Hepatocyte (in vitro differentiated cells): ENCODE data around the gene SLC23A2. TPM values are rescaled to one million over a fixed set of nuclear protein-coding genes. Genes with fewer than 3 reads are reported as not detected.

Experiments used
- DNase-seq: peaks from one replicate; pipeline ENCODE4 v3.0.0-alpha.2; 2016; ENCODE audit warnings: low spot score
- H2AFZ ChIP-seq: fragments of 200-600 bp; sonication (generic); 2 replicates; pipeline ENCODE4 v1.6.0; 2016; ENCODE audit warnings: antibody characterized with exemption, mild to moderate bottlenecking
- H3K27ac ChIP-seq: fragments of 200-600 bp; sonication (generic); 2 replicates; pipeline ENCODE4 v1.5.1; 2016; ENCODE audit warnings: mild to moderate bottlenecking
- H3K27me3 ChIP-seq: fragments of 200-600 bp; sonication (generic); 2 replicates; pipeline ENCODE4 v1.6.1; 2016
- H3K36me3 ChIP-seq: fragments of 200-600 bp; sonication (generic); replicated peaks from 2 replicates; pipeline ENCODE4 v1.5.1; 2016; ENCODE audit warnings: low read depth; ENCODE audit not compliant: insufficient read depth
- H3K4me1 ChIP-seq: fragments of 200-600 bp; sonication (generic); 2 replicates; pipeline ENCODE4 v1.5.1; 2016; ENCODE audit warnings: mild to moderate bottlenecking, moderate library complexity; ENCODE audit not compliant: insufficient read depth
- H3K4me2 ChIP-seq: fragments of 200-600 bp; sonication (generic); 2 replicates; pipeline ENCODE4 v1.6.0; 2016
- H3K4me3 ChIP-seq: fragments of 200-600 bp; sonication (generic); 2 replicates; pipeline ENCODE4 v1.5.1; 2016; ENCODE audit warnings: mild to moderate bottlenecking
- H3K79me2 ChIP-seq: fragments of 200-600 bp; sonication (generic); 2 replicates; pipeline ENCODE4 v1.6.0; 2017; ENCODE audit warnings: mild to moderate bottlenecking
- H3K9me2 ChIP-seq: fragments of 200-600 bp; sonication (generic); replicated peaks from 2 replicates; pipeline ENCODE4 v1.6.0; 2017; ENCODE audit warnings: mild to moderate bottlenecking; ENCODE audit not compliant: insufficient read depth
- H3K9me3 ChIP-seq: fragments of 200-600 bp; sonication (generic); 2 replicates; pipeline ENCODE4 v1.5.1; 2016; ENCODE audit warnings: low read depth, mild to moderate bottlenecking
- H4K20me1 ChIP-seq: fragments of 200-600 bp; sonication (generic); 2 replicates; pipeline ENCODE4 v1.6.0; 2016; ENCODE audit warnings: mild to moderate bottlenecking; ENCODE audit not compliant: insufficient read depth, poor library complexity, severe bottlenecking
- CTCF ChIP-seq: fragments of 200-600 bp; sonication (generic); IDR thresholded peaks from 2 replicates; pipeline ENCODE4 v1.5.1; 2016; ENCODE audit warnings: antibody characterized with exemption, mild to moderate bottlenecking; ENCODE audit not compliant: poor library complexity
- EZH2 ChIP-seq: fragments of 200-600 bp; sonication (generic); IDR thresholded peaks from 2 replicates; pipeline ENCODE4 v1.6.1; 2016; ENCODE audit warnings: antibody characterized with exemption, mild to moderate bottlenecking, borderline replicate concordance
- EZH2phosphoT487 ChIP-seq: fragments of 200-600 bp; sonication (generic); IDR thresholded peaks from one replicate; pipeline ENCODE4 v1.6.1; 2018; ENCODE audit warnings: antibody characterized with exemption, mild to moderate bottlenecking, low read depth, moderate library complexity; ENCODE audit not compliant: unreplicated experiment, severe bottlenecking
- WGBS: methylation state at CpG from one replicate; pipeline ENCODE4 v1.1.6; 2016; ENCODE audit warnings: low lambda C conversion rate; ENCODE audit errors: missing lambda C conversion rate; 5-methylcytosine and 5-hydroxymethylcytosine counted together
- polyA plus RNA-seq: library from polyadenylated mRNA; unstranded; fragments of >200 nt; fragmentation: Nextera tagmentation; extraction: Ambion mirVana; gene quantifications from 2 replicates; pipeline ENCODE4 v1.2.1, GENCODE V29; 2016
- total RNA-seq: library from RNA; depleted of rRNA; stranded (reverse); fragments of >200 nt; gene quantifications from 2 replicates; pipeline ENCODE4 v1.2.3, GENCODE V29; 2014

The SLC23A2 gene
- total and polyA plus RNA-seq, 2 experiments from 2014 or later = 8.2 to 13.3 TPM

GRCh38 chr20:4812641-4813075 is 188.7 kb downstream of the SLC23A2 start:
- H3K27ac ChIP-seq = no peak overlapping the region
- no peaks in the 10 kb centered on the region for H3K4me1 ChIP-seq
- DNase-seq = no peak
- H3K4me2 ChIP-seq = no peak overlapping the region
- no peaks in the 10 kb centered on the region for H3K79me2 ChIP-seq
- H3K36me3 ChIP-seq = no peaks in the 10 kb centered on the region
- no peaks in the 10 kb centered on the region for H4K20me1 ChIP-seq
- 89% methylated on average over 6 of the region's 7 CpGs for WGBS
- no peak overlapping the region for H3K4me3 ChIP-seq
- no peaks in the 10 kb centered on the region for H3K9me2 ChIP-seq
- H2AFZ ChIP-seq = no peak overlapping the region
- H3K9me3 ChIP-seq = no peaks in the 10 kb centered on the region
- TF ChIP-seq CTCF = no peak
- TF ChIP-seq EZH2 = no peak
- TF ChIP-seq EZH2phosphoT487 = no peak
- H3K27me3 ChIP-seq = no peaks in the 10 kb centered on the region

GRCh38 chr20:4812216-4812615 is 189.1 kb downstream of the SLC23A2 start:
- Histone ChIP-seq H3K4me3 (no peak overlapping the region), H2AFZ (no peak overlapping the region), H3K9me3 (no peaks in the 10 kb centered on the region), H3K4me1 (no peaks in the 10 kb centered on the region), H3K36me3 (no peaks in the 10 kb centered on the region), H3K9me2 (no peaks in the 10 kb centered on the region), H3K79me2 (no peaks in the 10 kb centered on the region), H3K27ac (no peak overlapping the region), H3K4me2 (no peak overlapping the region), H4K20me1 (no peaks in the 10 kb centered on the region), H3K27me3 (no peaks in the 10 kb centered on the region)
- TF ChIP-seq EZH2 (no peak), EZH2phosphoT487 (no peak), CTCF (no peak)
- no peak for DNase-seq
- 97% methylated on average over 6 of the region's 6 CpGs for WGBS

GRCh38 chr20:4811661-4812181 is 189.6 kb downstream of the SLC23A2 start:
- TF ChIP-seq CTCF (no peak), EZH2phosphoT487 (no peak), EZH2 (no peak)
- WGBS = 92% methylated on average over 8 of the region's 8 CpGs
- no peaks in the 10 kb centered on the region for H3K79me2 ChIP-seq
- no peak overlapping the region for H3K27ac ChIP-seq
- no peak overlapping the region for H2AFZ ChIP-seq
- H3K27me3 ChIP-seq = no peaks in the 10 kb centered on the region
- H4K20me1 ChIP-seq = no peaks in the 10 kb centered on the region
- no peak overlapping the region for H3K4me3 ChIP-seq
- H3K4me2 ChIP-seq = no peak overlapping the region
- H3K9me2 ChIP-seq = no peaks in the 10 kb centered on the region
- DNase-seq = no peak
- no peaks in the 10 kb centered on the region for H3K4me1 ChIP-seq
- no peaks in the 10 kb centered on the region for H3K9me3 ChIP-seq
- H3K36me3 ChIP-seq = no peaks in the 10 kb centered on the region

- DNase-seq = no peak
- H4K20me1 ChIP-seq = no peaks in the 10 kb centered on the region
- H3K36me3 ChIP-seq = no peaks in the 10 kb centered on the region
- no peaks in the 10 kb centered on the region for H3K9me3 ChIP-seq
- H3K4me1 ChIP-seq = no peaks in the 10 kb centered on the region
- TF ChIP-seq CTCF (no peak), EZH2 (no peak), EZH2phosphoT487 (no peak)
- H3K4me2 ChIP-seq = no peak overlapping the region
- no peaks in the 10 kb centered on the region for H3K79me2 ChIP-seq
- H3K4me3 ChIP-seq = no peak overlapping the region
- no peaks in the 10 kb centered on the region for H3K27me3 ChIP-seq
- 89% methylated on average over 4 of the region's 4 CpGs for WGBS
- no peaks in the 10 kb centered on the region for H3K9me2 ChIP-seq
- no peak overlapping the region for H3K27ac ChIP-seq
- no peak overlapping the region for H2AFZ ChIP-seq
These were observed 190.1 kb downstream of the SLC23A2 start for GRCh38 chr20:4811257-4811656.
